Smooth muscle cell (in vitro differentiated cells): ENCODE data around the gene SREK1IP1. TPM values are rescaled to one million over a fixed set of nuclear protein-coding genes. Genes with fewer than 3 reads are reported as not detected.

Experiments
- DNase-seq: peaks from one replicate; lab custom pipeline; 2025; ENCODE audit not compliant: unreplicated experiment; lab: John Stamatoyannopoulos, UW
- H2AFZ ChIP-seq: fragments of 200-600 bp; sonication (generic); 2 replicates; pipeline ENCODE4 v1.6.0; 2016; ENCODE audit warnings: antibody characterized with exemption, low read depth, mild to moderate bottlenecking
- H3F3A ChIP-seq: fragments of 200-600 bp; sonication (generic); 2 replicates; pipeline ENCODE4 v1.6.0; 2017; ENCODE audit warnings: antibody characterized with exemption, low read depth
- H3K27ac ChIP-seq: fragments of 200-600 bp; sonication (generic); 2 replicates; pipeline ENCODE4 v1.5.1; 2016; ENCODE audit warnings: low read depth, mild to moderate bottlenecking
- H3K27me3 ChIP-seq: fragments of 200-600 bp; sonication (generic); 2 replicates; pipeline ENCODE4 v1.6.1; 2016; ENCODE audit warnings: low read depth, mild to moderate bottlenecking
- H3K36me3 ChIP-seq: fragments of 200-600 bp; sonication (generic); 2 replicates; pipeline ENCODE4 v1.5.1; 2016; ENCODE audit warnings: low read depth
- H3K4me1 ChIP-seq: fragments of 200-600 bp; sonication (generic); 2 replicates; pipeline ENCODE4 v1.5.1; 2016; ENCODE audit warnings: low read depth
- H3K4me2 ChIP-seq: fragments of 200-600 bp; sonication (generic); 2 replicates; pipeline ENCODE4 v1.6.0; 2016; ENCODE audit warnings: mild to moderate bottlenecking
- H3K4me3 ChIP-seq: fragments of 200-600 bp; sonication (generic); 2 replicates; pipeline ENCODE4 v1.5.1; 2016; ENCODE audit warnings: mild to moderate bottlenecking
- H3K79me2 ChIP-seq: fragments of 200-600 bp; sonication (generic); 2 replicates; pipeline ENCODE4 v1.6.0; 2016; ENCODE audit warnings: low read depth, mild to moderate bottlenecking
- H3K9ac ChIP-seq: fragments of 200-600 bp; sonication (generic); 2 replicates; pipeline ENCODE4 v1.6.0; 2016; ENCODE audit warnings: low read depth
- H3K9me3 ChIP-seq: fragments of 200-600 bp; sonication (generic); replicated peaks from 2 replicates; pipeline ENCODE4 v1.5.1; 2016; ENCODE audit warnings: low read depth
- H4K20me1 ChIP-seq: fragments of 200-600 bp; sonication (generic); 2 replicates; pipeline ENCODE4 v1.6.0; 2016; ENCODE audit warnings: low read depth
- WGBS: methylation state at CpG from one replicate; pipeline ENCODE4 v1.1.7; 2016; ENCODE audit warnings: low lambda C conversion rate; 5-methylcytosine and 5-hydroxymethylcytosine counted together
- polyA plus RNA-seq: library from polyadenylated mRNA; unstranded; fragments of >200 nt; fragmentation: Nextera tagmentation; extraction: Ambion mirVana; gene quantifications from 2 replicates; pipeline ENCODE4 v1.2.1, GENCODE V29; 2016
- total RNA-seq: library from RNA; depleted of rRNA; stranded (reverse); fragments of >200 nt; gene quantifications from 2 replicates; pipeline ENCODE4 v1.2.3, GENCODE V29; 2014
- TF ChIP-seq, protein P1 (sequence below): fragments of 200-600 bp; sonication (generic); IDR thresholded peaks from 2 replicates; pipeline ENCODE4 v1.5.1; 2017; ENCODE audit warnings: borderline replicate concordance, mild to moderate bottlenecking, antibody characterized with exemption; ENCODE audit not compliant: insufficient read depth, poor library complexity, severe bottlenecking

The SREK1IP1 gene
- total and polyA plus RNA-seq, 2 experiments from 2014 or later, result 21.7 to 36.5 TPM

DNA sequence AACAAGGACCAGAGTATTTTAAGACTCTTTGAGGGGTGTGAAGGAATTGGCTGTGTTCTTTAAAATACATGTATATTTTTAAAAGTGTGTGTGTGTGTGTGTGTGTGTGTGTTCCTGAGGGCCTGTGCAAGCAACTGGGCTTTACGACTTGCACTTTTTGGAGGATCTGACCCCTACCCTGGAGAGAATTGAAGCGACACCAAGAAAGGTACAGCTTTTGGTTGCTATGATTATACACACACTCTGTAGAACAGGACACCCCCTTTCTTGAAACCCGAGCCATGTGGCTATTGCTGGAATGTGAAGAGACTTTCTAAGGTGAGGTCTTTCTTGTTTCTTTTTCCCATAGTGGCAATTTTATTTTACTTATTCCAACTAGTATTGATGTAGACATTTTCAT is 77.2 kb downstream of the SREK1IP1 start:
- 34% methylated on average over 3 of the region's 3 CpGs for WGBS
- H3K79me2 ChIP-seq, result no peaks in the 10 kb centered on the region
- H3K36me3 ChIP-seq, result no peaks in the 10 kb centered on the region
- H2AFZ ChIP-seq, result no peak overlapping the region
- no peak overlapping the region for H3K27ac ChIP-seq
- no peak for DNase-seq
- peaks cover 35% of the 10 kb centered on the region for H3K27me3 ChIP-seq
- H3K4me2 ChIP-seq, result peak overlapping the region; percentile 96
- H3K4me3 ChIP-seq, result peak overlapping the region; percentile 56
- H3K9me3 ChIP-seq, result no peaks in the 10 kb centered on the region
- H3K9ac ChIP-seq, result no peak overlapping the region
- H4K20me1 ChIP-seq, result no peaks in the 10 kb centered on the region
- TF ChIP-seq, protein P1, sequence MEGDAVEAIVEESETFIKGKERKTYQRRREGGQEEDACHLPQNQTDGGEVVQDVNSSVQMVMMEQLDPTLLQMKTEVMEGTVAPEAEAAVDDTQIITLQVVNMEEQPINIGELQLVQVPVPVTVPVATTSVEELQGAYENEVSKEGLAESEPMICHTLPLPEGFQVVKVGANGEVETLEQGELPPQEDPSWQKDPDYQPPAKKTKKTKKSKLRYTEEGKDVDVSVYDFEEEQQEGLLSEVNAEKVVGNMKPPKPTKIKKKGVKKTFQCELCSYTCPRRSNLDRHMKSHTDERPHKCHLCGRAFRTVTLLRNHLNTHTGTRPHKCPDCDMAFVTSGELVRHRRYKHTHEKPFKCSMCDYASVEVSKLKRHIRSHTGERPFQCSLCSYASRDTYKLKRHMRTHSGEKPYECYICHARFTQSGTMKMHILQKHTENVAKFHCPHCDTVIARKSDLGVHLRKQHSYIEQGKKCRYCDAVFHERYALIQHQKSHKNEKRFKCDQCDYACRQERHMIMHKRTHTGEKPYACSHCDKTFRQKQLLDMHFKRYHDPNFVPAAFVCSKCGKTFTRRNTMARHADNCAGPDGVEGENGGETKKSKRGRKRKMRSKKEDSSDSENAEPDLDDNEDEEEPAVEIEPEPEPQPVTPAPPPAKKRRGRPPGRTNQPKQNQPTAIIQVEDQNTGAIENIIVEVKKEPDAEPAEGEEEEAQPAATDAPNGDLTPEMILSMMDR, result no peak
- no peaks in the 10 kb centered on the region for H3F3A ChIP-seq
- peaks cover 12% of the 10 kb centered on the region for H3K4me1 ChIP-seq

DNA sequence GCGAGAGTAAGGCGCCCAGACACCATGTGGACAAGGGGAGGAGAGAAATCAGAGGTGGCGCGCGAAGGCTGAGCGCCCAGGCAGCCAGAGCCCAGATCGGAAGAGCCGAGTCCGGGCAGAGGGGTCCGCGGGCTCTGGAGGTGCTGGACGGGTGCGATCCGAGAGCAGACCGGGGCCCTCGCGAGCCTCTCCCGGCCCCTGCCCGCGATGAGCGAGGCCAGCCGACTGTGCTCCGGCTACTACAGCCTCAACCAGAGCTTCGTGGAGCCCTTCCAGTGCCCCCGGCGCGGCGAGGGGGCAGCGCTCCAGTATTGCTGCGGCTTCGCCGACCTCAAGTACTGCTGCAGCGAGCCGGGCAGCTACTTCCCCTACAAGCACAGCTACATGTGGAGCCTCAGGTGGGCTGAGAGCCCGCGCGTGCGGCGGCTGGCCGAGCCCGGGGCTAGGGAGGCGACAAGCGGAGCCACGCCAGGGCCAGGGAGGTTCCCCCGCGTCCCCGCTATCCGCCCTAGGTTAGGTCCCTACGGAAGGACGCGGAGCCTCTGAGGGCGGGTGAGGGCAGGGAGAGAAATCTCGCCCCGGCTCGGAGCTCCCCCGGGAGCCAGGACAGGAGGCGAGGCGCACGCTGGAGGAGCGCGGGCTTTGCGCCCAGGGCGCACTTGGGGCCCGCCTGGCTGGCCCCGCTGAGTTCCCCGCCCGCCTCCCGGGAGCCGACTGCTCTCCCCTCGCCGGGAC is 77.9 kb downstream of the SREK1IP1 start, which contains the start of gene SHISAL2B:
TSS of gene SHISAL2B (plus strand) at position 87 of the 735 bp plus-strand sequence. CDS start at position 208, 121 bp downstream.
- DNase-seq, result no peak
- H3K4me2 ChIP-seq, result peak within 1 kb of the TSS; percentile 96
- H3K4me1 ChIP-seq, result peaks cover 12% of the 10 kb centered on the region
- H3K79me2 ChIP-seq, result no peaks in the 10 kb centered on the region
- no peaks in the 10 kb centered on the region for H4K20me1 ChIP-seq
- peak within 1 kb of the TSS; percentile 64 for H2AFZ ChIP-seq
- H3K9ac ChIP-seq, result no peak within 1 kb of the TSS
- H3K27ac ChIP-seq, result no peak within 1 kb of the TSS
- H3K9me3 ChIP-seq, result no peaks in the 10 kb centered on the region
- H3F3A ChIP-seq, result no peaks in the 10 kb centered on the region
- H3K4me3 ChIP-seq, result peak within 1 kb of the TSS; percentile 56
- TF ChIP-seq, protein P1, result no peak
- WGBS, result under 1% methylated on average over 61 of the region's 71 CpGs
- no peaks in the 10 kb centered on the region for H3K36me3 ChIP-seq
- peaks cover 35% of the 10 kb centered on the region for H3K27me3 ChIP-seq

DNA sequence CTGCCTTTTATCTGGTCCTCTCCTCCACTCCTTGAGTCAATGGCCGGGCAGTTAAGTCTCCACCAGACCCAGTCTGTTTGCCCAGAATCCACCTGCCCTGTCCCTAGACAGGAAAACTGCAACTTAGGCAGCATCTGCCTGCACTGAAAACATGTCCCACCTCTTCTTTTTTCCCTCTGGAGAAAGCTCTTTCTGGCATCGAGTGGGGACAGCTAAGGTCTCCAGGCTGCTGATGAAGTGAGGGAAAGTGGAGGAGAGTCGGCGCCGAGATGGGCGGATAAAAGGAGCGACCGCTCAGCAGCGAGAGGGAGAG is 78.4 kb downstream of the SREK1IP1 start:
- peak overlapping the region; percentile 56 for H3K4me3 ChIP-seq
- TF ChIP-seq, protein P1, result no peak
- no peaks in the 10 kb centered on the region for H3K9me3 ChIP-seq
- no peak overlapping the region for H3K27ac ChIP-seq
- no peaks in the 10 kb centered on the region for H3K79me2 ChIP-seq
- no peak for DNase-seq
- H3K27me3 ChIP-seq, result peaks cover 35% of the 10 kb centered on the region
- WGBS, result 3% methylated on average over 9 of the region's 9 CpGs
- H3K36me3 ChIP-seq, result no peaks in the 10 kb centered on the region
- H3K4me1 ChIP-seq, result peaks cover 12% of the 10 kb centered on the region
- H3K4me2 ChIP-seq, result peak overlapping the region; percentile 96
- no peaks in the 10 kb centered on the region for H4K20me1 ChIP-seq
- H3K9ac ChIP-seq, result no peak overlapping the region
- H2AFZ ChIP-seq, result peak overlapping the region; percentile 64
- H3F3A ChIP-seq, result no peaks in the 10 kb centered on the region

DNA sequence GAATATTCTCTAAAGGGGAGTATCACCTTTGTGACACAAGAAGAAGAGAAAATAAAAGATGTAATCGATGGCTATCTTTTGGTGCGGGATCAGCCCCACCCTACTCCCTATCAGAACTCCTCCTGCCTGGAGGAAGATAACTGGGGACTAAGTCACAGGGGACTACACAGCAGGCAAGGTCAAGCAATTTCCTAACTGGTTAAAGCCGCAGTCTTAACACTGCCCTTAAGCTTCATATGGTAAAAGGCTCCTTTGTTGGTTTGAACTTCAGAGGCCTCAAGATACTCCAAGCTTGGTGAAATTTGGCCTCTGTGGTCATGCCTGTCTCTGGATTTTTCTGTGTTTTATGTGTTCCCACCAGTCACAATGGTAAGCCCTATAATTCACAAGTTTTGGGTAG is 79.5 kb downstream of the SREK1IP1 start:
- Histone ChIP-seq H3K36me3 (no peaks in the 10 kb centered on the region), H4K20me1 (no peaks in the 10 kb centered on the region), H3K9ac (no peak overlapping the region), H3K4me2 (no peak overlapping the region), H3F3A (no peaks in the 10 kb centered on the region), H2AFZ (no peak overlapping the region), H3K27ac (no peak overlapping the region), H3K4me3 (no peak overlapping the region), H3K9me3 (no peaks in the 10 kb centered on the region), H3K27me3 (peaks cover 42% of the 10 kb centered on the region), H3K79me2 (no peaks in the 10 kb centered on the region), H3K4me1 (peaks cover 12% of the 10 kb centered on the region)
- no peak for DNase-seq
- TF ChIP-seq, protein P1, result no peak
- 70% methylated on average over 3 of the region's 3 CpGs for WGBS
